Vagina (tissue), 2 donors: ENCODE data around the gene BCL11A. TPM values are rescaled to one million over a fixed set of nuclear protein-coding genes. Genes with fewer than 3 reads are reported as not detected.

Experiments used
- DNase-seq, 2 donors: peaks; one replicate each; pipeline ENCODE4 v3.0.0-alpha.2; 2017; ENCODE audit errors: extremely low spot score in 2 of 2
- H3K27ac ChIP-seq: fragments of 200-600 bp; sonication (generic); one replicate; pipeline ENCODE4 v1.5.1; 2019
- H3K27me3 ChIP-seq: fragments of 200-600 bp; sonication (generic); one replicate; pipeline ENCODE4 v1.5.1; 2019
- H3K36me3 ChIP-seq, 2 donors: fragments of 200-600 bp; sonication (generic); one replicate each; pipeline ENCODE4 v1.5.1; 2017 to 2019
- H3K4me1 ChIP-seq: fragments of 200-600 bp; sonication (generic); one replicate; pipeline ENCODE4 v1.5.1; 2019
- H3K4me3 ChIP-seq, 2 donors: fragments of 200-600 bp; sonication (generic); 1 replicate in 1 of 2; 2 replicates in 1 of 2; pipeline ENCODE4 v1.5.1; 2016 to 2019
- H3K9me3 ChIP-seq: fragments of 200-600 bp; sonication (generic); one replicate; pipeline ENCODE4 v1.5.1; 2019
- CTCF ChIP-seq, 3 experiments: fragments of 450-650 bp in 2 of 3; fragments of 200-600 bp in 1 of 3; sonication (generic) in 1 of 3; IDR thresholded peaks; one replicate each; pipeline ENCODE4 v1.5.1; 2017 to 2019; ENCODE audit warnings: antibody characterized with exemption in 3 of 3, mild to moderate bottlenecking in 2 of 3, moderate library complexity in 2 of 3
- POLR2A ChIP-seq, 2 donors: fragments of 450-650 bp; IDR thresholded peaks; one replicate each; pipeline ENCODE4 v1.6.1; 2017; ENCODE audit warnings: antibody characterized with exemption in 2 of 2, mild to moderate bottlenecking in 2 of 2, moderate library complexity in 2 of 2
- POLR2AphosphoS5 ChIP-seq, 2 donors: sonication (generic); formaldehyde crosslinking; IDR thresholded peaks; one replicate each; pipeline ENCODE4 v1.9.0; 2017; ENCODE audit warnings: antibody characterized with exemption in 2 of 2, mild to moderate bottlenecking in 2 of 2, low read depth in 1 of 2; ENCODE audit not compliant: insufficient read depth in 1 of 2
- intact Hi-C: fragments of 100-400 bp; cut with DNase I; formaldehyde crosslinking; loops from one replicate; pipeline ENCODE4 v1.15.1; 2023
- total RNA-seq: library from RNA; depleted of rRNA; stranded (reverse); fragments of >200 nt; gene quantifications from one replicate; pipeline ENCODE4 v1.2.3, GENCODE V29; 2016

BCL11A gene
- total RNA-seq, 1 donor from 2014 or later: 48.4 TPM

- Histone ChIP-seq H3K27me3 (no peaks in the 10 kb centered on the region), H3K36me3 (no peaks in the 10 kb centered on the region), H3K9me3 (no peaks in the 10 kb centered on the region), H3K4me1 (peaks cover 23% of the 10 kb centered on the region), H3K27ac (peak overlapping the region; percentile 56), H3K4me3 (no peak overlapping the region)
- peak; percentile 7 to 23 for TF ChIP-seq POLR2AphosphoS5 (IDR thresholded peaks at IDR 0.05; ENCODE audit: insufficient read depth in 1 of 2, low read depth in 1 of 2)
- no peak for TF ChIP-seq CTCF (IDR thresholded peaks at IDR 0.05)
- intact Hi-C loops: no loop called here
- DNase-seq: peak in 1 of 2 donors; percentile 85
Measured at GRCh38 chr2:60478660-60479059, 74.8 kb downstream of the BCL11A start.

- TF ChIP-seq POLR2A (IDR thresholded peaks at IDR 0.05) (no peak), CTCF (IDR thresholded peaks at IDR 0.05) (no peak), POLR2AphosphoS5 (IDR thresholded peaks at IDR 0.05; ENCODE audit: insufficient read depth in 1 of 2, low read depth in 1 of 2) (no peak)
- Histone ChIP-seq H3K4me3 (no peak overlapping the region), H3K27me3 (no peaks in the 10 kb centered on the region), H3K4me1 (peaks cover 16% of the 10 kb centered on the region), H3K36me3 (no peaks in the 10 kb centered on the region), H3K27ac (no peak overlapping the region), H3K9me3 (no peaks in the 10 kb centered on the region)
- DNase-seq: peak in 1 of 2 donors; percentile 40
- intact Hi-C loops: no loop called here
Measured at GRCh38 chr2:60476206-60476954, 77.1 kb downstream of the BCL11A start.

- H3K9me3 ChIP-seq: no peaks in the 10 kb centered on the region
- TF ChIP-seq CTCF (IDR thresholded peaks at IDR 0.05) (no peak), POLR2AphosphoS5 (IDR thresholded peaks at IDR 0.05; ENCODE audit: insufficient read depth in 1 of 2, low read depth in 1 of 2) (no peak), POLR2A (IDR thresholded peaks at IDR 0.05) (no peak)
- H3K27ac ChIP-seq: no peak overlapping the region
- H3K4me3 ChIP-seq: no peak overlapping the region
- peaks cover 14% of the 10 kb centered on the region for H3K4me1 ChIP-seq
- H3K36me3 ChIP-seq: no peaks in the 10 kb centered on the region
- no peaks in the 10 kb centered on the region for H3K27me3 ChIP-seq
- intact Hi-C loops: no loop called here
- peak in 1 of 2 donors; percentile 65 for DNase-seq
Measured at GRCh38 chr2:60475123-60475830, 78.2 kb downstream of the BCL11A start.

- H3K36me3 ChIP-seq: no peaks in the 10 kb centered on the region
- TF ChIP-seq CTCF (IDR thresholded peaks at IDR 0.05) (no peak), POLR2A (IDR thresholded peaks at IDR 0.05) (no peak), POLR2AphosphoS5 (IDR thresholded peaks at IDR 0.05; ENCODE audit: insufficient read depth in 1 of 2, low read depth in 1 of 2) (no peak)
- H3K27ac ChIP-seq: no peak overlapping the region
- no peaks in the 10 kb centered on the region for H3K9me3 ChIP-seq
- no peaks in the 10 kb centered on the region for H3K27me3 ChIP-seq
- no peak overlapping the region for H3K4me3 ChIP-seq
- no peak for DNase-seq
- peaks cover 11% of the 10 kb centered on the region for H3K4me1 ChIP-seq
- intact Hi-C loops: no loop called here
Measured at GRCh38 chr2:60474301-60474700, 79.2 kb downstream of the BCL11A start.

GRCh38 chr2:60473546-60473945 lies 79.9 kb downstream of the BCL11A start:
- no peak for TF ChIP-seq POLR2A (IDR thresholded peaks at IDR 0.05)
- TF ChIP-seq CTCF (IDR thresholded peaks at IDR 0.05): no peak
- TF ChIP-seq POLR2AphosphoS5 (IDR thresholded peaks at IDR 0.05; ENCODE audit: insufficient read depth in 1 of 2, low read depth in 1 of 2): no peak
- intact Hi-C loops: no loop called here
- Histone ChIP-seq H3K27ac (no peak overlapping the region), H3K36me3 (no peaks in the 10 kb centered on the region), H3K4me1 (peaks cover 9% of the 10 kb centered on the region), H3K27me3 (no peaks in the 10 kb centered on the region), H3K4me3 (no peak overlapping the region), H3K9me3 (no peaks in the 10 kb centered on the region)
- no peak for DNase-seq
